K562 (cell line): ENCODE data around the gene ALDOC. TPM values are rescaled to one million over a fixed set of nuclear protein-coding genes. Genes with fewer than 3 reads are reported as not detected.

Experiments used
- ARNT ChIP-seq, 2 experiments: fragments of 450-650 bp; IDR thresholded peaks; 2 replicates each; pipeline ENCODE4 v1.6.1; 2016; ENCODE audit warnings: mild to moderate bottlenecking in 1 of 2
- C11orf30 ChIP-seq: fragments of 450-650 bp; IDR thresholded peaks from 2 replicates; pipeline ENCODE4 v1.6.1; 2016; ENCODE audit warnings: low read depth, mild to moderate bottlenecking
- DDX20 ChIP-seq: fragments of 450-650 bp; IDR thresholded peaks from 2 replicates; pipeline ENCODE4 v1.6.1; 2016; ENCODE audit warnings: missing genetic modification characterization, low read depth, mild to moderate bottlenecking, missing compliant biosample characterization, moderate library complexity
- ETV1 ChIP-seq: fragments of 450-650 bp; conservative IDR thresholded peaks from 2 replicates; pipeline ENCODE4 v1.6.1; 2016; ENCODE audit warnings: missing genetic modification characterization, control low read depth, low read depth, missing compliant biosample characterization
- EZH2 ChIP-seq: IDR thresholded peaks from 2 replicates; pipeline ENCODE4 v1.6.1; 2012; ENCODE audit warnings: low read depth, mild to moderate bottlenecking, inconsistent platforms, low read length, borderline replicate concordance
- HNRNPL ChIP-seq: fragments of 200-400 bp; formaldehyde crosslinking; IDR thresholded peaks from 2 replicates; pipeline ENCODE4 v1.6.1; 2017; ENCODE audit warnings: low read depth, mild to moderate bottlenecking, low read length
- KLF1 ChIP-seq: fragments of 450-650 bp; IDR thresholded peaks from 2 replicates; pipeline ENCODE4 v1.6.1; 2016; ENCODE audit warnings: missing genetic modification characterization, missing compliant biosample characterization
- MCM2 ChIP-seq: fragments of 450-650 bp; IDR thresholded peaks from 2 replicates; pipeline ENCODE4 v1.6.1; 2017; ENCODE audit warnings: low read depth, mild to moderate bottlenecking
- NFIX ChIP-seq: fragments of 250-450 bp; sonication (Bioruptor Pico); IDR thresholded peaks from 2 replicates; pipeline ENCODE4 v1.4.0; 2020; ENCODE audit warnings: low read depth, mild to moderate bottlenecking, moderate library complexity
- NFRKB ChIP-seq: fragments of 450-650 bp; IDR thresholded peaks from 2 replicates; pipeline ENCODE4 v1.6.1; 2016; ENCODE audit warnings: low read depth
- NR1H2 ChIP-seq: sonication (generic); formaldehyde crosslinking; IDR thresholded peaks from 2 replicates; pipeline ENCODE4 v1.4.0; 2020; ENCODE audit warnings: mild to moderate bottlenecking, missing genetic modification reagents
- RFX5 ChIP-seq: IDR thresholded peaks from 2 replicates; pipeline ENCODE4 v1.6.1; 2011; ENCODE audit warnings: low read depth, mild to moderate bottlenecking, improper control_type of control experiment, low read length
- THRAP3 ChIP-seq: fragments of 450-650 bp; IDR thresholded peaks from 2 replicates; pipeline ENCODE4 v1.6.1; 2016; ENCODE audit warnings: mild to moderate bottlenecking, inconsistent platforms, borderline replicate concordance
- XRCC5 ChIP-seq: fragments of 200-400 bp; formaldehyde crosslinking; IDR thresholded peaks from 2 replicates; pipeline ENCODE4 v1.6.1; 2017; ENCODE audit warnings: low read depth, mild to moderate bottlenecking, low read length
- ZFP1 ChIP-seq: fragments of 450-650 bp; formaldehyde crosslinking; IDR thresholded peaks from 2 replicates; pipeline ENCODE4 v1.4.0; 2020; ENCODE audit warnings: mild to moderate bottlenecking, mixed read lengths
- ZFP36 ChIP-seq: fragments of 150-350 bp; IDR thresholded peaks from 2 replicates; pipeline ENCODE4 v1.6.1; 2018; ENCODE audit warnings: low read length, low read depth; ENCODE audit not compliant: partially characterized antibody
- ZNF124 ChIP-seq: sonication (generic); formaldehyde crosslinking; IDR thresholded peaks from 2 replicates; pipeline ENCODE4 v1.8.1; 2022; ENCODE audit warnings: missing genetic modification reagents
- ZNF717 ChIP-seq: fragments of 250-450 bp; sonication (Bioruptor Pico); IDR thresholded peaks from 2 replicates; pipeline ENCODE4 v1.5.0; 2021
- ZZZ3 ChIP-seq: fragments of 450-650 bp; IDR thresholded peaks from 2 replicates; pipeline ENCODE4 v1.6.1; 2016; ENCODE audit warnings: antibody characterized with exemption, mild to moderate bottlenecking, moderate library complexity
- polyA plus RNA-seq, 8 experiments: library from polyadenylated mRNA; depleted of rRNA in 4 of 8; stranded (reverse) in 5 of 8; unstranded in 3 of 8; fragments of >200 nt; fragmentation: Nextera tagmentation in 2 of 8; fragmentation: Illumina TruSeq in 1 of 8; extraction: Ambion mirVana in 2 of 8; extraction: Trizol in 1 of 8; gene quantifications; 2 replicates each; pipeline versions ENCODE4 v1.2.1 to v1.2.3, GENCODE V29; 2011 to 2014; ENCODE audit warnings: inconsistent platforms in 1 of 8, missing spikeins in 1 of 8
- total RNA-seq, 7 experiments: library from RNA; depleted of rRNA in 6 of 7; stranded (reverse); fragments of >200 nt in 6 of 7; fragmentation: Illumina TruSeq in 2 of 7; extraction: Trizol in 2 of 7; gene quantifications; 2 replicates each; pipeline versions ENCODE4 v1.2.1 to v1.2.3, GENCODE V29; 2011 to 2021; ENCODE audit warnings: low replicate concordance in 1 of 7
- TF ChIP-seq, protein P1 (sequence below): fragments of 250-450 bp; sonication (Bioruptor Pico); IDR thresholded peaks from 2 replicates; pipeline ENCODE4 v1.5.0; 2021; ENCODE audit warnings: mild to moderate bottlenecking, borderline replicate concordance
- TF ChIP-seq, protein P2 (sequence below): fragments of 250-450 bp; sonication (Bioruptor Pico); IDR thresholded peaks from 2 replicates; pipeline ENCODE4 v1.4.0; 2020; ENCODE audit warnings: borderline replicate concordance
- TF ChIP-seq, protein P3 (sequence below), 2 experiments: fragments of 250-450 bp in 1 of 2; fragments of 450-650 bp in 1 of 2; sonication (Bioruptor Pico) in 1 of 2; IDR thresholded peaks; 2 replicates each; pipeline versions ENCODE4 v1.6.1 to v1.8.0; 2016 to 2021; ENCODE audit warnings: mild to moderate bottlenecking in 2 of 2, moderate library complexity in 2 of 2, missing compliant biosample characterization in 1 of 2, missing genetic modification characterization in 1 of 2
- TF ChIP-seq, protein P4 (sequence below): sonication (generic); formaldehyde crosslinking; IDR thresholded peaks from 2 replicates; pipeline ENCODE4 v1.4.0; 2020; ENCODE audit warnings: mild to moderate bottlenecking, missing genetic modification reagents

ALDOC gene
- total and polyA plus RNA-seq, 9 of the 15 experiments (the other 6 are each of a cell fraction or from before 2014, with no cell fraction given), result 43.2 to 263 (median 99.2) TPM

DNA sequence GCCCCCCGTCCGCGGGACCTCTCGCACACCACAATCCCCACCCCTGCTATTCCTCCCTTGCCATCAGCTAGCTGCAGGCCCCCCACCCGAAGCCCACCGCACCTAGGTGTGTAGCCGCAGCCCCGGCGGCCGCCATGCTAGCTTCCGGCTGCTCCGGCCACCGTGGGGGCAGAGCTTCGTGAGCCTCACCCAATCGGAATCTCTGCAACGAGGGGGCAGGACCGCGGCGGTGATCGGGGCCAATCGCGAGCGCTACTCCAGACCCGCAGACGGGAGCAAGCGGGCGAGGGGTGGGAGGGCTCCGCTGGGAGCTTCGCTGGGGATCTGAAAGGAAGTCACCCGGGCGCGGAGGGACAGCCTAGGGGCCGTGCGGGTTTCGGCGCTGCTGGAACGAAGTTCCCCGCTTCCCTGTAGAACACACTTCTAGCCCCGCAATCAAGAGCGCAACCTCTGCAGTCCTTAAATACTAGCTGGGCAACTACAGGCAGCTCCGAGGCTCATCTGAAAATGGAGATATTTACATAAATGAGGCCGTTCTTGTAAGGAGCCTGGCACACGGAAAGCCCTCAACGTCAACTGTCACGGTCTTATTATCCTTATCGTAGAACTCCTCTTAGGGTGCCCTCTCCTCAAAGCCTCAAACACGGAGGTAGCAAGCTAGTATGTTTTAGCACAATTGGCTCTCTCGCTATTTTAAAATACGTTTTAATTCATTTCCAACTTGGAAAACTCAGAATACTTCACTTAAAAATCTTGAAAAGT, 5.2 kb downstream of the ALDOC start, which contains the start of gene PIGS (continued):
- TF ChIP-seq, protein P1, sequence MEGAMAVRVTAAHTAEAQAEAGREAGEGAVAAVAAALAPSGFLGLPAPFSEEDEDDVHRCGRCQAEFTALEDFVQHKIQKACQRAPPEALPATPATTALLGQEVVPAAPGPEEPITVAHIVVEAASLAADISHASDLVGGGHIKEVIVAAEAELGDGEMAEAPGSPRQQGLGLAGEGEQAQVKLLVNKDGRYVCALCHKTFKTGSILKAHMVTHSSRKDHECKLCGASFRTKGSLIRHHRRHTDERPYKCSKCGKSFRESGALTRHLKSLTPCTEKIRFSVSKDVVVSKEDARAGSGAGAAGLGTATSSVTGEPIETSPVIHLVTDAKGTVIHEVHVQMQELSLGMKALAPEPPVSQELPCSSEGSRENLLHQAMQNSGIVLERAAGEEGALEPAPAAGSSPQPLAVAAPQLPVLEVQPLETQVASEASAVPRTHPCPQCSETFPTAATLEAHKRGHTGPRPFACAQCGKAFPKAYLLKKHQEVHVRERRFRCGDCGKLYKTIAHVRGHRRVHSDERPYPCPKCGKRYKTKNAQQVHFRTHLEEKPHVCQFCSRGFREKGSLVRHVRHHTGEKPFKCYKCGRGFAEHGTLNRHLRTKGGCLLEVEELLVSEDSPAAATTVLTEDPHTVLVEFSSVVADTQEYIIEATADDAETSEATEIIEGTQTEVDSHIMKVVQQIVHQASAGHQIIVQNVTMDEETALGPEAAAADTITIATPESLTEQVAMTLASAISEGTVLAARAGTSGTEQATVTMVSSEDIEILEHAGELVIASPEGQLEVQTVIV, result no peak
- TF ChIP-seq ZZZ3 (no peak), EZH2 (no peak), ARNT (IDR thresholded peaks at IDR 0.05) (peak in 1 of 2 experiments; percentile 29; a peak in 1 of 4 replicates), THRAP3 (no peak), C11orf30 (peak; percentile 54; the same call in 1 of the 2 replicates), NR1H2 (no peak), RFX5 (no peak), MCM2 (no peak), ZFP36 (no peak), HNRNPL (no peak), ZNF124 (CRISPR knock-in tag) (no peak), XRCC5 (no peak), ZFP1 (no peak), ZNF717 (CRISPR knock-in tag) (no peak), DDX20 (tag) (no peak), NFRKB (peak; percentile 63; the same call in 1 of the 2 replicates), NFIX (CRISPR knock-in tag) (no peak), KLF1 (tag) (no peak), ETV1 (tag) (no peak; the same call in 1 of the 2 replicates)
- TF ChIP-seq, protein P2, sequence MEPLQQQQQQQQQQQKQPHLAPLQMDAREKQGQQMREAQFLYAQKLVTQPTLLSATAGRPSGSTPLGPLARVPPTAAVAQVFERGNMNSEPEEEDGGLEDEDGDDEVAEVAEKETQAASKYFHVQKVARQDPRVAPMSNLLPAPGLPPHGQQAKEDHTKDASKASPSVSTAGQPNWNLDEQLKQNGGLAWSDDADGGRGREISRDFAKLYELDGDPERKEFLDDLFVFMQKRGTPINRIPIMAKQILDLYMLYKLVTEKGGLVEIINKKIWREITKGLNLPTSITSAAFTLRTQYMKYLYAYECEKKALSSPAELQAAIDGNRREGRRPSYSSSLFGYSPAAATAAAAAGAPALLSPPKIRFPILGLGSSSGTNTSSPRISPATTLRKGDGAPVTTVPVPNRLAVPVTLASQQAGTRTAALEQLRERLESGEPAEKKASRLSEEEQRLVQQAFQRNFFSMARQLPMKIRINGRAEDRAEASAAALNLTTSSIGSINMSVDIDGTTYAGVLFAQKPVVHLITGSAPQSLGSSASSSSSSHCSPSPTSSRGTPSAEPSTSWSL (CRISPR knock-in tag), result no peak
- TF ChIP-seq, protein P3, sequence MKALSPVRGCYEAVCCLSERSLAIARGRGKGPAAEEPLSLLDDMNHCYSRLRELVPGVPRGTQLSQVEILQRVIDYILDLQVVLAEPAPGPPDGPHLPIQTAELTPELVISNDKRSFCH (CRISPR knock-in tag; IDR thresholded peaks at IDR 0.05), result no peak
- TF ChIP-seq, protein P3 (tag; IDR thresholded peaks at IDR 0.05), result no peak
- TF ChIP-seq, protein P4, sequence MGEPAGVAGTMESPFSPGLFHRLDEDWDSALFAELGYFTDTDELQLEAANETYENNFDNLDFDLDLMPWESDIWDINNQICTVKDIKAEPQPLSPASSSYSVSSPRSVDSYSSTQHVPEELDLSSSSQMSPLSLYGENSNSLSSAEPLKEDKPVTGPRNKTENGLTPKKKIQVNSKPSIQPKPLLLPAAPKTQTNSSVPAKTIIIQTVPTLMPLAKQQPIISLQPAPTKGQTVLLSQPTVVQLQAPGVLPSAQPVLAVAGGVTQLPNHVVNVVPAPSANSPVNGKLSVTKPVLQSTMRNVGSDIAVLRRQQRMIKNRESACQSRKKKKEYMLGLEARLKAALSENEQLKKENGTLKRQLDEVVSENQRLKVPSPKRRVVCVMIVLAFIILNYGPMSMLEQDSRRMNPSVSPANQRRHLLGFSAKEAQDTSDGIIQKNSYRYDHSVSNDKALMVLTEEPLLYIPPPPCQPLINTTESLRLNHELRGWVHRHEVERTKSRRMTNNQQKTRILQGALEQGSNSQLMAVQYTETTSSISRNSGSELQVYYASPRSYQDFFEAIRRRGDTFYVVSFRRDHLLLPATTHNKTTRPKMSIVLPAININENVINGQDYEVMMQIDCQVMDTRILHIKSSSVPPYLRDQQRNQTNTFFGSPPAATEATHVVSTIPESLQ (CRISPR knock-in tag), result no peak
